Gastroesophageal sphincter (tissue), 4 donors: ENCODE results near the gene PUDP. TPM values are rescaled to one million over a fixed set of nuclear protein-coding genes. Genes with fewer than 3 reads are reported as not detected.

Experiments used
- ATAC-seq: fragments of 150-250 bp; one replicate; pipeline ENCODE4 v1.9.1; 2016; ENCODE audit warnings: mild to moderate bottlenecking, moderate library complexity
- H3K27ac ChIP-seq, 4 donors: fragments of 200-600 bp; sonication (generic) in 3 of 4; 1 replicate in 3 of 4; 2 replicates in 1 of 4; pipeline ENCODE4 v1.5.1; 2016 to 2019
- H3K27me3 ChIP-seq: fragments of 200-600 bp; sonication (generic); one replicate; pipeline ENCODE4 v1.5.1; 2019
- H3K36me3 ChIP-seq, 2 donors: fragments of 200-600 bp; sonication (generic); one replicate each; pipeline ENCODE4 v1.5.1; 2019; ENCODE audit warnings: control low read depth in 1 of 2
- H3K4me1 ChIP-seq, 3 donors: fragments of 200-600 bp; sonication (generic); 1 replicate in 2 of 3; 2 replicates in 1 of 3; pipeline ENCODE4 v1.5.1; 2016 to 2019; ENCODE audit warnings: control low read depth in 2 of 3
- H3K4me3 ChIP-seq, 2 donors: fragments of 200-600 bp; sonication (generic); one replicate each; pipeline ENCODE4 v1.5.1; 2019; ENCODE audit warnings: mild to moderate bottlenecking in 1 of 2, moderate library complexity in 1 of 2
- H3K9me3 ChIP-seq, 3 donors: fragments of 200-600 bp; sonication (generic); one replicate each; pipeline ENCODE4 v1.5.1; 2017 to 2019; ENCODE audit warnings: control low read depth in 2 of 3
- CTCF ChIP-seq, 4 experiments: fragments of 200-600 bp in 2 of 4; fragments of 450-650 bp in 2 of 4; sonication (generic) in 1 of 4; IDR thresholded peaks; one replicate each; pipeline ENCODE4 v1.5.1; 2017 to 2019; ENCODE audit warnings: antibody characterized with exemption in 4 of 4, mild to moderate bottlenecking in 2 of 4, moderate library complexity in 2 of 4
- EP300 ChIP-seq: sonication (generic); formaldehyde crosslinking; IDR thresholded peaks from one replicate; pipeline ENCODE4 v1.6.1; 2017; ENCODE audit warnings: antibody characterized with exemption, mild to moderate bottlenecking
- POLR2A ChIP-seq, 2 donors: fragments of 450-650 bp; IDR thresholded peaks; one replicate each; pipeline ENCODE4 v1.6.1; 2017; ENCODE audit warnings: antibody characterized with exemption in 2 of 2, mild to moderate bottlenecking in 2 of 2, moderate library complexity in 1 of 2
- POLR2AphosphoS5 ChIP-seq: sonication (generic); formaldehyde crosslinking; IDR thresholded peaks from one replicate; pipeline ENCODE4 v1.6.1; 2017; ENCODE audit warnings: antibody characterized with exemption
- WGBS, 2 donors: methylation state at CpG; one replicate each; pipeline ENCODE4 v1.1.5; 2018; ENCODE audit warnings: low coverage in 1 of 2; 5-methylcytosine and 5-hydroxymethylcytosine counted together
- total RNA-seq, 4 donors: library from RNA; depleted of rRNA; stranded (reverse); fragments of >200 nt; gene quantifications; one replicate each; pipeline ENCODE4 v1.1.0, GENCODE V29; 2016

The PUDP gene
- total RNA-seq, 4 donors from 2014 or later = 4.8 to 10.5 (median 8.1) TPM

- 84% methylated on average over 4 of the region's 5 CpGs; no CpG with 5 or more reads in 1 of the 2 donors for WGBS, 2 donors
- no peak overlapping the region for H3K4me3 ChIP-seq
Measured at GRCh38 chrX:7110821-7111276, 37.1 kb downstream of the PUDP start.

GRCh38 chrX:7109838-7110793 is 37.8 kb downstream of the PUDP start:
- Histone ChIP-seq H3K9me3 (no peaks in the 10 kb centered on the region), H3K27me3 (no peaks in the 10 kb centered on the region), H3K27ac (no peak overlapping the region), H3K4me1 (peaks cover 0 to 15% (median 0%) of the 10 kb centered on the region in 3 donors), H3K36me3 (no peaks in the 10 kb centered on the region), H3K4me3 (no peak overlapping the region)
- ATAC-seq = no peak
- 86 to 87% methylated on average over 6 to 8 of the region's 12 CpGs for WGBS, 2 donors
- TF ChIP-seq EP300 (no peak), CTCF (IDR thresholded peaks at IDR 0.05) (no peak), POLR2A (IDR thresholded peaks at IDR 0.05) (no peak), POLR2AphosphoS5 (no peak)

More at GRCh38 chrX:7110821-7111276, 37.1 kb downstream of the PUDP start:
- Histone ChIP-seq H3K4me1 (peaks cover 0 to 20% (median 0%) of the 10 kb centered on the region in 3 donors), H3K36me3 (no peaks in the 10 kb centered on the region), H3K27ac (no peak overlapping the region), H3K9me3 (no peaks in the 10 kb centered on the region), H3K27me3 (no peaks in the 10 kb centered on the region)
- ATAC-seq = no peak
- TF ChIP-seq CTCF (IDR thresholded peaks at IDR 0.05) (no peak), POLR2AphosphoS5 (no peak), EP300 (no peak), POLR2A (IDR thresholded peaks at IDR 0.05) (no peak)

GRCh38 chrX:7109049-7109531 is 38.9 kb downstream of the PUDP start:
- ATAC-seq = no peak
- Histone ChIP-seq H3K36me3 (peaks cover 0 to 3% of the 10 kb centered on the region in 2 donors), H3K27me3 (no peaks in the 10 kb centered on the region), H3K9me3 (no peaks in the 10 kb centered on the region), H3K4me3 (no peak overlapping the region), H3K27ac (peak overlapping the region in 1 of 4 donors; percentile 44), H3K4me1 (peaks cover 0 to 15% (median 0%) of the 10 kb centered on the region in 3 donors)
- TF ChIP-seq CTCF (IDR thresholded peaks at IDR 0.05) (no peak), POLR2AphosphoS5 (no peak), POLR2A (IDR thresholded peaks at IDR 0.05) (no peak), EP300 (no peak)
- 10 to 40% methylated on average over 2 to 3 of the region's 11 CpGs for WGBS, 2 donors

GRCh38 chrX:7108030-7108429 is 39.9 kb downstream of the PUDP start:
- Histone ChIP-seq H3K27ac (no peak overlapping the region), H3K27me3 (no peaks in the 10 kb centered on the region), H3K36me3 (peaks cover 0 to 5% of the 10 kb centered on the region in 2 donors), H3K4me3 (no peak overlapping the region), H3K4me1 (peaks cover 0 to 15% (median 0%) of the 10 kb centered on the region in 3 donors), H3K9me3 (no peaks in the 10 kb centered on the region)
- WGBS, 2 donors = 100% methylated on average over 1 of the region's 5 CpGs; no CpG with 5 or more reads in 1 of the 2 donors
- ATAC-seq = no peak
- TF ChIP-seq EP300 (no peak), POLR2AphosphoS5 (no peak), POLR2A (IDR thresholded peaks at IDR 0.05) (no peak), CTCF (IDR thresholded peaks at IDR 0.05) (no peak)
